Measurements from ENCODE around the gene KAZN. TPM values are rescaled to one million over a fixed set of nuclear protein-coding genes. Genes with fewer than 3 reads are reported as not detected.
A peak's percentile ranks its signal among the peaks of the same experiment; 100 is the strongest.

KAZN gene
- total RNA-seq, 1 experiment from 2014 or later = 6.9 TPM

- Histone ChIP-seq H3K4me3 (ENCODE audit: insufficient read depth, low read depth, low read length) (peak overlapping the region; percentile 93), H3K27me3 (ENCODE audit: control insufficient read depth, insufficient read depth, low read length) (peaks cover 21% of the 10 kb centered on the region), H3K36me3 (replicated peaks; ENCODE audit: control insufficient read depth, insufficient read depth, low read length) (no peaks in the 10 kb centered on the region)
- peak; percentile 76 for DNase-seq
Observed at GRCh38 chr1:14598007-14598497, 433 bp upstream of the KAZN start.

- Histone ChIP-seq H3K4me3 (ENCODE audit: insufficient read depth, low read depth, low read length) (peak overlapping the region; percentile 93), H3K36me3 (replicated peaks; ENCODE audit: control insufficient read depth, insufficient read depth, low read length) (no peaks in the 10 kb centered on the region), H3K27me3 (ENCODE audit: control insufficient read depth, insufficient read depth, low read length) (peaks cover 21% of the 10 kb centered on the region)
- DNase-seq = peak; percentile 74
Observed at GRCh38 chr1:14599183-14599791, 802 bp downstream of the KAZN start.

DNA sequence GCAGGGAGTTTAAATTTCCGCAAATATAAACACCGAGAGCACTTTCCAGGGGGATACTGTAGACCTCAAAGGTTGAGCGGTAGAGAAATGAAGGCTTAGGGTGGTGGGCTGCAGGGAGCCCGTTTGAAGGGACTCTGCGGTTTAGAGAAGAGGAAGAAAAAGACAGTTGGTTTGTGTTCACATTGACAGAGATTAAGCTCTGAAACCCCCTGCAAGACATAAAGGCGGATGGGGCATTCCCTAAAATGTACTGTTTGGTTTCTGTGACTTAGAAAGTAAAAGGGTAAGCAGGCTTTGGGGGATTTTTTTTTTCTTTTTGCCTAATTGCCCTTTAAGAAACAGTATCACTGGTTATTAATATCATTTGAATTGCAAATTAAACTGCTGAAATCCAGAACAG, 1.3 kb downstream of the KAZN start:
- H3K36me3 ChIP-seq (replicated peaks; ENCODE audit: control insufficient read depth, insufficient read depth, low read length) = no peaks in the 10 kb centered on the region
- peak overlapping the region; percentile 93 for H3K4me3 ChIP-seq (ENCODE audit: insufficient read depth, low read depth, low read length)
- DNase-seq = no peak
- H3K27me3 ChIP-seq (ENCODE audit: control insufficient read depth, insufficient read depth, low read length) = peaks cover 21% of the 10 kb centered on the region

- Histone ChIP-seq H3K27me3 (ENCODE audit: control insufficient read depth, insufficient read depth, low read length) (peaks cover 21% of the 10 kb centered on the region), H3K4me3 (ENCODE audit: insufficient read depth, low read depth, low read length) (peak overlapping the region; percentile 93; the same call in 1 of the 2 replicates), H3K36me3 (replicated peaks; ENCODE audit: control insufficient read depth, insufficient read depth, low read length) (no peaks in the 10 kb centered on the region)
- DNase-seq = no peak
Observed at GRCh38 chr1:14600405-14601112, 2.1 kb downstream of the KAZN start.

GRCh38 chr1:14602136-14602535, 3.7 kb downstream of the KAZN start:
- no peak for DNase-seq
- Histone ChIP-seq H3K36me3 (replicated peaks; ENCODE audit: control insufficient read depth, insufficient read depth, low read length) (no peaks in the 10 kb centered on the region), H3K27me3 (ENCODE audit: control insufficient read depth, insufficient read depth, low read length) (peaks cover 19% of the 10 kb centered on the region), H3K4me3 (ENCODE audit: insufficient read depth, low read depth, low read length) (no peak overlapping the region)

DNA sequence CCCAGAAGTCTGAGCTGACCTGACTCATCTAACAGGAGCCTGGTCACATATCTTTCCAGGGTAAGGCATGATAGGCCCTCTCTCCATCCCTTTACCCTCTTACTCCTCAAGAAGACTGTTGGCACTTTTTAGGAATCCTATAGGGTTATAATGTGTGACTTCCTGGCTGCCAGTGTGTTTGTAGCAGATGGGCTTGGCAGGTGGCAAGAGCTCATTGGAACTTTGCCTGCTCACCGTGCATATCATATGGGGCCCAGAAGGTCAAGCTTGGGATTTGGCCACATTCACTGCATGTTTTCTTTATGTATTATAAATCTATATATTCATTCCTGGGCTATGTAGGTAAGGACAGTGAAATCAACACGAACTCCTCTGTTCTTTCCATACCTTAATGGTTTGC, 5.2 kb downstream of the KAZN start:
- no peak overlapping the region for H3K4me3 ChIP-seq (ENCODE audit: insufficient read depth, low read depth, low read length)
- no peaks in the 10 kb centered on the region for H3K36me3 ChIP-seq (replicated peaks; ENCODE audit: control insufficient read depth, insufficient read depth, low read length)
- no peak for DNase-seq
- peaks cover 19% of the 10 kb centered on the region for H3K27me3 ChIP-seq (ENCODE audit: control insufficient read depth, insufficient read depth, low read length)

DNA sequence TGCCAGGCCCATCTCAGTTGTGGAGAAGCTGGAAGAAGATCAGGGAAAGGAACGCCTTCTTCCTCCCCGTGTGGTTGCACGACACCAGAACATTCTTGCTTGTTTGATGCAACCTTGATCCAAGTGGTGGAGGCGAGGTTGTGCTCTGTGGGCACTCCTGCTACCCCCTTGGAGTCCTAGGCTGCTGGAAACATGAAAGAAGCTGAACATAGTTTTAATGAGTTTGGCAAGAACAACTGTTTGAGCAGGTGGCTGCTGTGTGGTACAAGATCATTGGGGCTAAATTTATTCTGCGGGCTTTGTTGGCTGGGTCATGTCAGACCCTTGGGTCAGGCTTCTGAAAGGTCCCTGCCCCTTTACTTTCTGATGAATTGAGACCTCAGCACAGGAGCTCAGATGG, 5.9 kb downstream of the KAZN start:
- no peak for DNase-seq

DNA sequence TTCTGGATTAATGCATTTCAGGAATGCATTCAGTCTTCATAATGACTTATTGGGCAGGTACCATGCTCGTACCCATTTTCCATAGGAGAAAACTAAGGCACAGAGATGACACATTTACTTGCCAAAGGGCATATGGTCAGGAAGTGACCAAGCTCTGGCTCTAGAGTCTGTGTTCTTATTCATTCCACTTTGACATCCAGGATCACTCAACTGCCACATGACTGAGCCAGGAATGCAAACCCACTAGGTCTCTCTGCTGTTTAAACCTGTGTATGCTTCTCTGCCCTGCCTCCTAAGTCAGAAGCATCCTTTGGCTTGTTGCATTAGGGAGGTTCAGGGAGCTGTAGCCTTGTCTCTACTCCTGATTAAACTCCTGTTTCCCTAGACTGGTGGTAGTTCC, 7.5 kb downstream of the KAZN start:
- Histone ChIP-seq H3K27me3 (ENCODE audit: control insufficient read depth, insufficient read depth, low read length) (no peaks in the 10 kb centered on the region), H3K4me3 (ENCODE audit: insufficient read depth, low read depth, low read length) (no peak overlapping the region), H3K36me3 (replicated peaks; ENCODE audit: control insufficient read depth, insufficient read depth, low read length) (no peaks in the 10 kb centered on the region)
- DNase-seq = no peak

More for the DNA sequence above, 5.9 kb downstream of the KAZN start:
- H3K27me3 ChIP-seq (ENCODE audit: control insufficient read depth, insufficient read depth, low read length) = peaks cover 15% of the 10 kb centered on the region
- no peak overlapping the region for H3K4me3 ChIP-seq (ENCODE audit: insufficient read depth, low read depth, low read length)
- H3K36me3 ChIP-seq (replicated peaks; ENCODE audit: control insufficient read depth, insufficient read depth, low read length) = no peaks in the 10 kb centered on the region

DNA sequence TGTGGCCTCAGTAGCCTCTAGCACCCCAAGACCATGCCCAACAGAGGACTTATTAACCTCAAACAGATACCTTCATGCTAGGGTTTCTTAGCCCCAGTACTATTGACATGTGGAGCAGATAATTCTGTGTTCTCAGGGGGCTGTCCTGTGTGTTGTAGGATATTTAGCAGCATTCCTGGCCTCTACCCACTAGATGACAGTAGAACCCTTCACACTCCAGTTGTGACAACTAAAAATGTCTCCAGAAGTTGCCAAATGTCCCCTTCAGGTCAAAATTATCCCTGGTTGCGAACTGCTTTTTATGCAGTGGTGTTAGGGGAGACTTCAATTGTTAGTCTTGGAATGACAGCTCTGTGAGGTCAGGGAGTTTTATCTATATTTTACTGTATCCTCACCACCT, 8.1 kb downstream of the KAZN start:
- Histone ChIP-seq H3K27me3 (ENCODE audit: control insufficient read depth, insufficient read depth, low read length) (no peaks in the 10 kb centered on the region), H3K4me3 (ENCODE audit: insufficient read depth, low read depth, low read length) (no peak overlapping the region), H3K36me3 (replicated peaks; ENCODE audit: control insufficient read depth, insufficient read depth, low read length) (no peaks in the 10 kb centered on the region)
- DNase-seq = no peak

GRCh38 chr1:14607295-14607694, 8.8 kb downstream of the KAZN start:
- H3K4me3 ChIP-seq (ENCODE audit: insufficient read depth, low read depth, low read length) = no peak overlapping the region
- no peaks in the 10 kb centered on the region for H3K36me3 ChIP-seq (replicated peaks; ENCODE audit: control insufficient read depth, insufficient read depth, low read length)
- H3K27me3 ChIP-seq (ENCODE audit: control insufficient read depth, insufficient read depth, low read length) = no peaks in the 10 kb centered on the region
- DNase-seq = no peak

- H3K27me3 ChIP-seq (ENCODE audit: control insufficient read depth, insufficient read depth, low read length) = no peaks in the 10 kb centered on the region
- no peaks in the 10 kb centered on the region for H3K36me3 ChIP-seq (replicated peaks; ENCODE audit: control insufficient read depth, insufficient read depth, low read length)
- DNase-seq = no peak
- H3K4me3 ChIP-seq (ENCODE audit: insufficient read depth, low read depth, low read length) = no peak overlapping the region
Observed at GRCh38 chr1:14608308-14608707, 9.8 kb downstream of the KAZN start.

GRCh38 chr1:14610761-14611160, 12.3 kb downstream of the KAZN start:
- Histone ChIP-seq H3K36me3 (replicated peaks; ENCODE audit: control insufficient read depth, insufficient read depth, low read length) (no peaks in the 10 kb centered on the region), H3K27me3 (ENCODE audit: control insufficient read depth, insufficient read depth, low read length) (no peaks in the 10 kb centered on the region), H3K4me3 (ENCODE audit: insufficient read depth, low read depth, low read length) (no peak overlapping the region)
- DNase-seq = no peak

GRCh38 chr1:14611792-14612191, 13.3 kb downstream of the KAZN start:
- Histone ChIP-seq H3K27me3 (ENCODE audit: control insufficient read depth, insufficient read depth, low read length) (no peaks in the 10 kb centered on the region), H3K36me3 (replicated peaks; ENCODE audit: control insufficient read depth, insufficient read depth, low read length) (no peaks in the 10 kb centered on the region), H3K4me3 (ENCODE audit: insufficient read depth, low read depth, low read length) (no peak overlapping the region)
- no peak for DNase-seq

DNA sequence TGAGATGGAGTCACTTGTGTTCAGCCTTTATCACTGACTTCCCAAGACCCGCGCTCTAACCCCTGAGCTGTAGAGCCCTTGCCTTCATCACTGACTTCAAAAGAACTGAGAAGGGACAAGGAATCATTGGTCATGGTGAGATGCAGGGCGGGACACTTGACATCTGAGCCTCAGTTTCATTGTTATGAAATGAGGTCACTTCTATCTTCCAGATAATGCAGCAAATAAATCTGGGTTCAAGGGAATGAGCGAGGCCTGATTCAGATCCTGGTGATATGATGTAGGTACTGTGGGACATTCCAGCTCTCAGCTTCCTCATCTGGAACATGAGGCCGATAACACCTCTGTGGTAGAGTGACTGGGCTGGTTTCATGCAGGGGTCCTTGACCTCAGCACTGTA, 13.8 kb downstream of the KAZN start:
- H3K27me3 ChIP-seq (ENCODE audit: control insufficient read depth, insufficient read depth, low read length) = no peaks in the 10 kb centered on the region
- no peak overlapping the region for H3K4me3 ChIP-seq (ENCODE audit: insufficient read depth, low read depth, low read length)
- no peaks in the 10 kb centered on the region for H3K36me3 ChIP-seq (replicated peaks; ENCODE audit: control insufficient read depth, insufficient read depth, low read length)
- DNase-seq = no peak

GRCh38 chr1:14613926-14614325, 15.4 kb downstream of the KAZN start:
- H3K36me3 ChIP-seq (replicated peaks; ENCODE audit: control insufficient read depth, insufficient read depth, low read length) = no peaks in the 10 kb centered on the region
- H3K4me3 ChIP-seq (ENCODE audit: insufficient read depth, low read depth, low read length) = no peak overlapping the region
- no peaks in the 10 kb centered on the region for H3K27me3 ChIP-seq (ENCODE audit: control insufficient read depth, insufficient read depth, low read length)
- DNase-seq = no peak
